ENCODE measurements around the gene DIP2B. TPM values are rescaled to one million over a fixed set of nuclear protein-coding genes. Genes with fewer than 3 reads are reported as not detected.
A peak's percentile ranks its signal among the peaks of the same experiment; 100 is the strongest.

DIP2B gene
- total and polyA plus RNA-seq, 2 experiments from 2014 or later: 5.6 to 17.9 TPM

- WGBS, 2 experiments (ENCODE audit: low coverage in 1 of 2, low lambda C conversion rate in 2 of 2, missing lambda C conversion rate in 2 of 2): 61 to 69% methylated on average over 2 of the region's 2 CpGs
- TF ChIP-seq EZH2phosphoT487 (IDR thresholded peaks at IDR 0.05; ENCODE audit: insufficient read depth, low read depth) (no peak), EZH2 (IDR thresholded peaks at IDR 0.05; ENCODE audit: insufficient read depth, poor library complexity, severe bottlenecking) (no peak)
- H3K36me3 ChIP-seq (ENCODE audit: low read depth): peaks cover 14% of the 10 kb centered on the region
Observed at GRCh38 chr12:50715174-50715573, 210.4 kb downstream of the DIP2B start.

GRCh38 chr12:50718760-50719159, 214.0 kb downstream of the DIP2B start:
- TF ChIP-seq EZH2 (IDR thresholded peaks at IDR 0.05; ENCODE audit: insufficient read depth, poor library complexity, severe bottlenecking) (no peak), EZH2phosphoT487 (IDR thresholded peaks at IDR 0.05; ENCODE audit: insufficient read depth, low read depth) (no peak)

More at GRCh38 chr12:50715174-50715573, 210.4 kb downstream of the DIP2B start:
- Histone ChIP-seq H3K9me3 (ENCODE audit: low read depth) (no peaks in the 10 kb centered on the region), H3K4me2 (ENCODE audit: unreplicated experiment) (no peak overlapping the region), H3K4me1 (ENCODE audit: insufficient read depth) (no peaks in the 10 kb centered on the region), H3K79me2 (ENCODE audit: insufficient read depth) (no peaks in the 10 kb centered on the region), H2AFZ (no peak overlapping the region), H3F3A (ENCODE audit: insufficient read depth) (0 out of 2 replicates have a peak, but pooled peaks cover 3% of the 10 kb centered on the region), H3K4me3 (no peak overlapping the region), H3K9me2 (ENCODE audit: insufficient read depth) (no peaks in the 10 kb centered on the region), H3K27ac (no peak overlapping the region), H4K20me1 (ENCODE audit: insufficient read depth) (no peaks in the 10 kb centered on the region), H3K9ac (no peak overlapping the region), H3K27me3 (replicated peaks; ENCODE audit: insufficient read depth) (no peaks in the 10 kb centered on the region)
- DNase-seq: no peak
- in situ Hi-C loops (cut with MboI): no loop called here

GRCh38 chr12:50720085-50720484, 215.3 kb downstream of the DIP2B start:
- in situ Hi-C loops (cut with MboI): no loop called here
- no peak overlapping the region for H2AFZ ChIP-seq
- H3K4me3 ChIP-seq: no peak overlapping the region
- H3K9me2 ChIP-seq (ENCODE audit: insufficient read depth): no peaks in the 10 kb centered on the region
- WGBS, 2 experiments (ENCODE audit: low coverage in 1 of 2, low lambda C conversion rate in 2 of 2, missing lambda C conversion rate in 2 of 2): 78 to 85% methylated on average over 3 of the region's 3 CpGs
- no peaks in the 10 kb centered on the region for H3K79me2 ChIP-seq (ENCODE audit: insufficient read depth)
- H3K4me1 ChIP-seq (ENCODE audit: insufficient read depth): no peaks in the 10 kb centered on the region
- no peak overlapping the region for H3K9ac ChIP-seq
- H3F3A ChIP-seq (ENCODE audit: insufficient read depth): no peaks in the 10 kb centered on the region
- no peaks in the 10 kb centered on the region for H3K9me3 ChIP-seq (ENCODE audit: low read depth)
- no peak overlapping the region for H3K4me2 ChIP-seq (ENCODE audit: unreplicated experiment)
- no peak for TF ChIP-seq EZH2 (IDR thresholded peaks at IDR 0.05; ENCODE audit: insufficient read depth, poor library complexity, severe bottlenecking)
- TF ChIP-seq EZH2phosphoT487 (IDR thresholded peaks at IDR 0.05; ENCODE audit: insufficient read depth, low read depth): no peak
- H4K20me1 ChIP-seq (ENCODE audit: insufficient read depth): no peaks in the 10 kb centered on the region
- H3K36me3 ChIP-seq (ENCODE audit: low read depth): peaks cover 37% of the 10 kb centered on the region; the same call in 1 of the 2 replicates
- no peak overlapping the region for H3K27ac ChIP-seq
- H3K27me3 ChIP-seq (replicated peaks; ENCODE audit: insufficient read depth): no peaks in the 10 kb centered on the region
- peak; percentile 59 for DNase-seq

More at GRCh38 chr12:50718760-50719159, 214.0 kb downstream of the DIP2B start:
- no peak overlapping the region for H3K4me3 ChIP-seq
- DNase-seq: no peak
- H3K4me2 ChIP-seq (ENCODE audit: unreplicated experiment): no peak overlapping the region
- no peak overlapping the region for H3K9ac ChIP-seq
- H3K27ac ChIP-seq: no peak overlapping the region
- H3K4me1 ChIP-seq (ENCODE audit: insufficient read depth): no peaks in the 10 kb centered on the region
- in situ Hi-C loops (cut with MboI): no loop called here
- H3K36me3 ChIP-seq (ENCODE audit: low read depth): peaks cover 28% of the 10 kb centered on the region; the same call in 1 of the 2 replicates
- 97 to 98% methylated on average over 2 of the region's 2 CpGs for WGBS, 2 experiments (ENCODE audit: low coverage in 1 of 2, low lambda C conversion rate in 2 of 2, missing lambda C conversion rate in 2 of 2)
- H3K9me2 ChIP-seq (ENCODE audit: insufficient read depth): no peaks in the 10 kb centered on the region
- H3K79me2 ChIP-seq (ENCODE audit: insufficient read depth): no peaks in the 10 kb centered on the region
- H4K20me1 ChIP-seq (ENCODE audit: insufficient read depth): no peaks in the 10 kb centered on the region
- H3K27me3 ChIP-seq (replicated peaks; ENCODE audit: insufficient read depth): no peaks in the 10 kb centered on the region
- 0 out of 2 replicates have a peak, but pooled peaks cover 3% of the 10 kb centered on the region for H3F3A ChIP-seq (ENCODE audit: insufficient read depth)
- H2AFZ ChIP-seq: no peak overlapping the region
- no peaks in the 10 kb centered on the region for H3K9me3 ChIP-seq (ENCODE audit: low read depth)

- H4K20me1 ChIP-seq (ENCODE audit: insufficient read depth): no peaks in the 10 kb centered on the region
- H3F3A ChIP-seq (ENCODE audit: insufficient read depth): no peaks in the 10 kb centered on the region
- TF ChIP-seq EZH2phosphoT487 (IDR thresholded peaks at IDR 0.05; ENCODE audit: insufficient read depth, low read depth) (no peak), EZH2 (IDR thresholded peaks at IDR 0.05; ENCODE audit: insufficient read depth, poor library complexity, severe bottlenecking) (no peak)
- H3K9ac ChIP-seq: no peak overlapping the region
- H3K36me3 ChIP-seq (ENCODE audit: low read depth): peaks cover 37% of the 10 kb centered on the region; the same call in 1 of the 2 replicates
- H3K79me2 ChIP-seq (ENCODE audit: insufficient read depth): no peaks in the 10 kb centered on the region
- 59 to 63% methylated on average over 5 of the region's 5 CpGs for WGBS, 2 experiments (ENCODE audit: low coverage in 1 of 2, low lambda C conversion rate in 2 of 2, missing lambda C conversion rate in 2 of 2)
- H3K4me1 ChIP-seq (ENCODE audit: insufficient read depth): no peaks in the 10 kb centered on the region
- no peak overlapping the region for H3K4me2 ChIP-seq (ENCODE audit: unreplicated experiment)
- no peaks in the 10 kb centered on the region for H3K9me2 ChIP-seq (ENCODE audit: insufficient read depth)
- no peaks in the 10 kb centered on the region for H3K27me3 ChIP-seq (replicated peaks; ENCODE audit: insufficient read depth)
- no peak overlapping the region for H2AFZ ChIP-seq
- no peaks in the 10 kb centered on the region for H3K9me3 ChIP-seq (ENCODE audit: low read depth)
- in situ Hi-C loops (cut with MboI): no loop called here
- no peak overlapping the region for H3K27ac ChIP-seq
- no peak overlapping the region for H3K4me3 ChIP-seq
- DNase-seq: no peak
Observed at GRCh38 chr12:50720501-50720900, 215.7 kb downstream of the DIP2B start.

Measured in GM23248 (cell line).